NCI-H774 (cell line): ENCODE measurements around the gene CUEDC2.

ENCODE experiments used
- DNase-seq: peaks from one replicate; lab custom pipeline; 2025; lab: John Stamatoyannopoulos, UW

Gene CUEDC2, protein sequence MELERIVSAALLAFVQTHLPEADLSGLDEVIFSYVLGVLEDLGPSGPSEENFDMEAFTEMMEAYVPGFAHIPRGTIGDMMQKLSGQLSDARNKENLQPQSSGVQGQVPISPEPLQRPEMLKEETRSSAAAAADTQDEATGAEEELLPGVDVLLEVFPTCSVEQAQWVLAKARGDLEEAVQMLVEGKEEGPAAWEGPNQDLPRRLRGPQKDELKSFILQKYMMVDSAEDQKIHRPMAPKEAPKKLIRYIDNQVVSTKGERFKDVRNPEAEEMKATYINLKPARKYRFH

GRCh38 chr10:102432162-102432950 is at the start of gene CUEDC2:
CUEDC2 (minus strand) TSS chr10:102432574; CDS start chr10:102425188, 7,386 bp downstream.
- DNase-seq = peak; percentile 75

- no peak for DNase-seq
Observed at GRCh38 chr10:102480396-102480795, 48.0 kb upstream of the CUEDC2 start.

DNA sequence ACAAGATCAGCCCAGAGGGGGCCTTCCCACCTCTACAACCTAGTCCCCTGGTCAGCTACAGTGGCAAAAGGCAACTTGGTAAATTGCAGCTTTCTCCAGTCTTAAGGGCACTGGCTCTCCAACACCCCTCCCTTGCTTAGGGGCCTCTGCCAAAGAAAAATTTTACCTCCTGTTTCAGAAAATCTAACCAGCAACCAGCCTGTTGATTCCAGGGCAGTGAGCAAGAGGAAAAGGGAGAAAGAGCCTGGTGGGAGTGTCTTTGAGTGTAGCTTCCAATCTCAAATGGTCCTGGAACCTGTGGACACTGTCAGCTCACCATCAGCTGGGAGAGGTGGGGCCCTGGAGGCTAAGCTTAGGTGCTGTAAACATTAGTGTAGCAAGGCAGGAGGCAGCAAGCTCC is 47.3 kb upstream of the CUEDC2 start:
- no peak for DNase-seq

- no peak for DNase-seq
Observed at GRCh38 chr10:102476466-102477141, 44.2 kb upstream of the CUEDC2 start.

DNA sequence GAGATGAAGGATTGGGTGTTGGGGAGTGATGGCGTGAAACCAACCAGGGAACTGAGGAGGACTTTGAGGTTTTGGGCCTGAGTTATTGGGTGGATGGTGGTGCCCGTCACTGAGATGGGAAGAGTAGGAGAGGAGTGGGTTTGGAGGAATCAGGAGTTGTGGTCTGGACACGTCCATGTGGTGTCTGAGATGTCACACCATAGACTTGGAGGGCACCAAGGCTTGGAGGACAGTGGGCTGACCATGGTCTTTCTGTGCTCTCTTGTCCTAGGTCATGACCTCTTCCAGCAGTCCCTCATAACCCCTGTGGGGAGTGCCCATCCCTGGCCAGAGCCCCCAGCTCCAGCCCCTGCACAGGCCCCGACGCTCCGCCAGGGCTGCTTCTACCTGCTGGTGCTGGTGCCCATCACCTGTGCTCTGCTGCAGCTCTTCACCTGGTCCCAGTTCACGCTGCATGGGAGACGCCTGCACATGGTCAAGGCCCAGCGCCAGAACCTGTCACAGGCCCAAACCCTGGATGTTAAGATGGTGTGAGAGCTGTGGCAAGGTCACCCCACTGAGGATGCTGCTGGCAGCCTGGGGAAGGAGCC is 43.2 kb upstream of the CUEDC2 start:
- DNase-seq = no peak

GRCh38 chr10:102473445-102474331 is 41.3 kb upstream of the CUEDC2 start:
- no peak for DNase-seq

- no peak for DNase-seq
Observed at GRCh38 chr10:102470579-102471546, 38.5 kb upstream of the CUEDC2 start.

DNA sequence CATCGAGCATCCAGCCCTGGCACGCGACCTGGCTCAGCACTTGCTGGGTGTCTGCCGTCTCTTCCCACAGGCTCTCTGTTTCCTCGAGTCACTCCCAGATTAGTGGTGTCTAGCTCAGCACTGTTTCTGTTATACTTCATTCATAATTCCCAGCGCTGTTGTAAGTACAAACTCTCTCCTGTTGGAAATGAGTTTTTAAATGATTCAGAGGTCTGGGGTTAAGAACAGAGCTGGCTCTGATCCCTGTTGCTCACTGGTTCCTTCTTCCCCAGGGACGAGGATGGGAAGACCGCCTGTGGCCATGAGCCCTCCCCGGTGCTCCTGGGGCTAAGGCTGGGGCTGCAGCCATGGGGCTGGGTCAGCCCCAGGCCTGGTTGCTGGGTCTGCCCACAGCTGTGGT is 36.3 kb upstream of the CUEDC2 start:
- no peak for DNase-seq

DNA sequence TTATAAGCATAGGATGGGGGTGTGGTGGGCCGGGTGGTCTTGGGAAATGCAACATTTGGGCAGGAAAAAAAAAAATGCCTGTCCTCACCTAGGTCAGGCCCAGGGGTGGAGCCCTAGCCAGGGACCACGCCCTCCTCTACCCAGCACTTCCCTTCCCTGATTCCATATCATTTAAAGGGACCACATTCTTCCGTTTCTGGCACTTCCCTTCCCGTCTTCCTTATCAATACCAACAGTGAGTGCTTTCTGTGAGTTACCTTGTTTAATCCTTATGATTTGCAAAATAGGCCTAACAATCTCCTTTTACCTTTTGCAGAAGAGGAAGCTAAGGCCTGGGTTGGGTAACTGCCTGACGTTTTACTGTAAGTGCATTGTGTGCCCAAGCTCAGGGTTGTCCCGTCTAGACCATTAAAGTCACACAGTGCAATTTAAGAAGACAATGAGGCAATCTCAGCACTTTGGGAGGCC is 35.6 kb upstream of the CUEDC2 start:
- no peak for DNase-seq

DNA sequence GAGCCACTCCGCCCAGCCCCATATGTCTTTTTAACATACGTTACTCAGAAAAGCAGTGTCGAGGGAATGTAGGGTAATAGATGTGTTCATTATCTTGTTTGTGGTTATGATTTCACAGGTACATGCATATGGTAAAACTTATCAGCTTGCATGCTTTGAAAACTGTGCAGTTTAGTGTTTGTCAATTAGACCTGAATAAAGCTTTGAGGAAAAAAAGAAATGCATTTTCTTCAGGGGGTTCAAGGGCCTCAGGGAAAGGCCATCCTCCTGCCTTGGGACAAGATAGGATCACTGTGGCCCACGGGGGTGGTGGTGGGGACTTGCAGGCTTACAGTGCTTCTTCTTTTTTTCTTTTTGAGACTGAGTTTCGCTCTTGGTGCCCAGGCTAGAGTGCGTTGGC is 34.9 kb upstream of the CUEDC2 start:
- no peak for DNase-seq

GRCh38 chr10:102465466-102465865 is 33.1 kb upstream of the CUEDC2 start:
- no peak for DNase-seq

DNA sequence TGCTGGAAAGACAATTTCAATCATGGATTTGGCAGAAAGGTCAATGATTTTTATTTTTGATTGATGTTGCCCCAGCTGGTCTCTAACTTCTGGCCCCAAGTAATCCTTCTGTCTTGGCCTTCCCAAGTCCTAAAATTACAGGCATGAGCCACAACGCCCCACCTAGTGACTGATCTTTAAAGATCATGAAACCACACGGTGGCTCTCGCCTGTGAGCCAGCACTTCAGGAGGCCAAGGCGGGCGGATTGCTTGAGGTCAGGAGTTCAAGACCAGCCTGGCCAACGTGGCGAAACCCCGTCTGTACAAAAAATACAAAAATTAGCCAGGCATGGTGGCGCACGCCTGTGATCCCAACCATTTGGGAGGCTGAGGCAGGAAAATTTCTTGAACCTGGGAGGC is 31.6 kb upstream of the CUEDC2 start:
- DNase-seq = no peak

DNA sequence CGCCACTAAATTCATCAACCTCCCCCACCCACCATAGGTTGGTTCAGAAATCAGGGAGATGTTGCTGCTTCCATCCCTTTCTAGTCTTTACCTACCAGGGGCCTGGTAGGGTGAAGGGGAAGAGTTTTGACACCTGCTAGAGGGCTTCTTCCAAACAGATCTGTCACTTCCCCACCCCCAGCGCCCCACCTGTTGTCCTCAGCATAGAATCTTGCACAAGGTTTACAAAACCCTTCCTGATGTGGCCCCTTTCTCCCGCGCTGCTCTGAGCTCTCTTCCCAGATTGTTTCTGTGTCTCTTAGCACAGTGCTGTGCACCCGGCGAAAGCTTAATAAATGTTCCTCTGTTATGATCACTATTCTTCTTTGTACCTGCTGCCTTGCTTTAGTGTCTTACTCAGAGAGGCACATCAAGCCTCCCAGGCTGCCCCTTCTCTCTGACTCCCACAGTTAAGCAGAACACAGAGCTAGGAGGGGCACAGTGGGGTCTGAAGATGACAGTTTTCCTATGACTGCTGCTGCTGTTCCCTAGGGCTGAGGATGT is 30.2 kb upstream of the CUEDC2 start:
- DNase-seq = no peak

- DNase-seq = peak; percentile 86
Observed at GRCh38 chr10:102461187-102462054, 29.0 kb upstream of the CUEDC2 start.

- DNase-seq = no peak
Observed at GRCh38 chr10:102460836-102461186, 28.4 kb upstream of the CUEDC2 start.

GRCh38 chr10:102458656-102459055 is 26.3 kb upstream of the CUEDC2 start:
- DNase-seq = no peak

DNA sequence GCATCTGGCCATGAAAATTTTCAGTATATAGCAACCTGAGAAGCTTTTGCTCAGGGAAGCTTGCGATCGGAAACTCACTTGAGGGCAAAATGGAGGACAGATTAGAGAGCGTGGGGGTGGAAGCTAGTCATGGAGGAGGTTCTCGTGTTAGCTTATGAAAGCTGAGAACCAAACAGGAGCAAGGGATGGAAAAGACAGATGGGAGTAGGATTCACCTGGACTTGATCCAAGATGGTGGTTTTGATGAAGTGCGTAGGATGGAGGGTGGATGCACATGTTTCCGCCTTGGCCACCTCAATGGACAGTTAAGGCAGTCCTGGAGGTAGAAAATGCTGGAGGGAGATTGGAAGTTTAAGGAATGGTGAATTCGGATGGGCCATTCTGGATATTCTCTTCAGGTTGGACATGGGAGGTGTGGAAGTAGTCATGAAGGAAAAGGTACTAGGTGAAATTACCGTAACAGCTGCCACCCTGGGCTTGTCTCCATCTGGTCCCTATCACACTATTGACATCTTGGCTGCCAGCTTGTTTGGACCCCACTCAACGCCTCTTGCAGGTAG is 25.3 kb upstream of the CUEDC2 start:
- DNase-seq = no peak

DNA sequence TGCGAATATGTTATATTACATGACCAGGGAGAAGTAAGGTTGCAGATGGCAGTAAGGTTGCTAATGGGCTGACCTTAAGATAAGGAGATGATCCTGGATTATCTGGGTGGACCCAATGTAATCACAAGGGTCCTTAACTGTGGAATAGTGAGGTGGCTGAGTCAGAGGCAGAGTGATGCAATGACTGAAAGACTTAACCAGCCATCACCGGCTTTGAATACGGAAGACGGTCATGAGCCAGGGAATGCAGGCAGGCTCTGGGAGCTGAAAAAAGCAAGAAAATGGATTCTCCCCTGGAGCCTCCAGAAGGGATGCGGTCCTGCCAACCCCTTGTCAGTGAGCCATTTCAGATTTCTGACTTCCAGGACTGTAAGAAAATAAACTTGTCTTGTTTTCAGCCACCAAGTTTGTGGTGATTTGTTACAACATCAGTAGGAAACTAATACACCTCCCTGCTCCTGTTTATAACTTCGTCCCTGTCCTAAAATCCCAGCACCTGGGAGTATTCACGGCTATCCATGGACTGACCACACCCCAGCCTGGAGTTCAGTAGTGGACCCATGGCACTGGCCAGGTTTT is 23.6 kb upstream of the CUEDC2 start:
- no peak for DNase-seq
